Retinal pigment epithelial cell (primary cell): ENCODE results near the gene TESPA1.

Experiments used
- DNase-seq: peaks from one replicate; pipeline ENCODE4 v3.0.0-alpha.2; 2010; ENCODE audit warnings: low read depth
- H3K4me3 ChIP-seq: 2 replicates; pipeline ENCODE4 v1.5.1; 2011; ENCODE audit warnings: mild to moderate bottlenecking, low read length, control low read depth, moderate library complexity
- CTCF ChIP-seq: conservative IDR thresholded peaks from 2 replicates; pipeline ENCODE4 v1.5.1; 2011; ENCODE audit warnings: low read depth, low read length, control low read depth, inconsistent platforms

Gene TESPA1

GRCh38 chr12:54929998-54930397, 54.6 kb downstream of the TESPA1 start:
- TF ChIP-seq CTCF = no peak
- H3K4me3 ChIP-seq = no peak overlapping the region
- DNase-seq = no peak

- H3K4me3 ChIP-seq = no peak overlapping the region
- TF ChIP-seq CTCF = no peak
- DNase-seq = no peak
These were observed 58.3 kb downstream of the TESPA1 start for GRCh38 chr12:54926246-54926645.

- no peak overlapping the region for H3K4me3 ChIP-seq
- TF ChIP-seq CTCF = no peak
- no peak for DNase-seq
These were observed 59.4 kb downstream of the TESPA1 start for GRCh38 chr12:54924972-54925707.

- TF ChIP-seq CTCF = no peak
- DNase-seq = no peak
- no peak overlapping the region for H3K4me3 ChIP-seq
These were observed 67.5 kb downstream of the TESPA1 start for GRCh38 chr12:54917001-54917488.
